ENCODE measurements around the gene MACROD2.

Gene MACROD2

GRCh38 chr20:15422966-15423365 lies 1427.7 kb downstream of the MACROD2 start:
- no peak for DNase-seq

GRCh38 chr20:15439551-15439950 lies 1444.2 kb downstream of the MACROD2 start:
- no peak for DNase-seq

GRCh38 chr20:15440049-15440820 lies 1444.9 kb downstream of the MACROD2 start:
- DNase-seq, result no peak

GRCh38 chr20:15445056-15445840 lies 1449.9 kb downstream of the MACROD2 start:
- DNase-seq, result no peak

GRCh38 chr20:15446373-15446772 lies 1451.1 kb downstream of the MACROD2 start:
- no peak for DNase-seq

- DNase-seq, result no peak
Measured at GRCh38 chr20:15447549-15447948, 1452.2 kb downstream of the MACROD2 start.

- DNase-seq, result no peak
Measured at GRCh38 chr20:15449061-15449460, 1453.7 kb downstream of the MACROD2 start.

GRCh38 chr20:15451241-15451640 lies 1455.9 kb downstream of the MACROD2 start:
- no peak for DNase-seq

- no peak for DNase-seq
Measured at GRCh38 chr20:15455279-15455678, 1460.0 kb downstream of the MACROD2 start.

GRCh38 chr20:15461938-15462337 lies 1466.6 kb downstream of the MACROD2 start:
- no peak for DNase-seq

- no peak for DNase-seq
Measured at GRCh38 chr20:15475483-15475882, 1480.2 kb downstream of the MACROD2 start.

- no peak for DNase-seq
Measured at GRCh38 chr20:15476186-15476585, 1480.9 kb downstream of the MACROD2 start.

- DNase-seq, result no peak
Measured at GRCh38 chr20:15476781-15477180, 1481.5 kb downstream of the MACROD2 start.

GRCh38 chr20:15482525-15482924 lies 1487.2 kb downstream of the MACROD2 start:
- no peak for DNase-seq

- no peak for DNase-seq
Measured at GRCh38 chr20:15485519-15485918, 1490.2 kb downstream of the MACROD2 start.

- no peak for DNase-seq
Measured at GRCh38 chr20:15487030-15487429, 1491.7 kb downstream of the MACROD2 start.

GRCh38 chr20:15487682-15488081 lies 1492.4 kb downstream of the MACROD2 start:
- DNase-seq, result no peak

- DNase-seq, result no peak
Measured at GRCh38 chr20:15491575-15491974, 1496.3 kb downstream of the MACROD2 start.

GRCh38 chr20:15494851-15495250 lies 1499.5 kb downstream of the MACROD2 start:
- DNase-seq, result no peak

GRCh38 chr20:15496501-15497039 lies 1501.3 kb downstream of the MACROD2 start:
- no peak for DNase-seq

- DNase-seq, result no peak
Measured at GRCh38 chr20:15498926-15499325, 1503.6 kb downstream of the MACROD2 start.

- DNase-seq, result no peak
Measured at GRCh38 chr20:15506311-15506710, 1511.0 kb downstream of the MACROD2 start.

- no peak for DNase-seq
Measured at GRCh38 chr20:15507151-15507550, 1511.8 kb downstream of the MACROD2 start.

- DNase-seq, result no peak
Measured at GRCh38 chr20:15511551-15511950, 1516.2 kb downstream of the MACROD2 start.

All from activated CD4-positive, alpha-beta T cell treated with anti-CD3 and anti-CD28 coated beads for 1 hour (primary cell).